ENCODE measurements around the gene SMARCD1.
"Not testable (repeated sequence)": the region's sequence is repeated elsewhere in the genome, so short reads cannot be mapped to it uniquely, and the experiment has no call there.

Gene SMARCD1

DNA sequence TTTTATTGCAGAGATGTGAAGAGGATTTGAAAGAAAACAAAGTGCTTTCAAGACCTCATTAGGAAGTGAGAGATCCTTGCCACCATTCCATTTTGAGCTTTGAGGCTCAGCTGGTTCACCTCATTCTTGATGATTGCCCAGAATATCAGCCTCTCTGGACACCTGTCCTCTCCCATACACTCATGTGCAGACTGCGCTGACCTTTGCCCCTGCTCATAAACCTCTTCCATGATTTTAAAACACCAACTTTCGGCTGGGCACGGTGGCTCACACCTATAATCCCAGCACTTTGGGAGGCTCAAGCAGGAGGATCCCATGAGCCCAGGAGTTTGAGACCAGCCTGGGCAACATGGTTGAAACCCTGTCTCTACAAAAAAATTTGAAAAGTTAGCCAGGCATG is 35.8 kb downstream of the SMARCD1 start:
- no peak overlapping the region for H3K4me2 ChIP-seq (ENCODE audit: low read length)
- H3K9ac ChIP-seq (ENCODE audit: low read depth, low read length) = no peak overlapping the region
- H3K27me3 ChIP-seq (ENCODE audit: control insufficient read depth, insufficient read depth, low read length) = no peaks in the 10 kb centered on the region
- H3K36me3 ChIP-seq (ENCODE audit: insufficient read depth, low read length) = peaks cover 34% of the 10 kb centered on the region
- no peaks in the 10 kb centered on the region for H3K4me1 ChIP-seq (ENCODE audit: control insufficient read depth, insufficient read depth, low read length)
- no peaks in the 10 kb centered on the region for H3K9me3 ChIP-seq (replicated peaks; ENCODE audit: low read length)
- H3K4me3 ChIP-seq (ENCODE audit: low read length) = no peak overlapping the region

DNA sequence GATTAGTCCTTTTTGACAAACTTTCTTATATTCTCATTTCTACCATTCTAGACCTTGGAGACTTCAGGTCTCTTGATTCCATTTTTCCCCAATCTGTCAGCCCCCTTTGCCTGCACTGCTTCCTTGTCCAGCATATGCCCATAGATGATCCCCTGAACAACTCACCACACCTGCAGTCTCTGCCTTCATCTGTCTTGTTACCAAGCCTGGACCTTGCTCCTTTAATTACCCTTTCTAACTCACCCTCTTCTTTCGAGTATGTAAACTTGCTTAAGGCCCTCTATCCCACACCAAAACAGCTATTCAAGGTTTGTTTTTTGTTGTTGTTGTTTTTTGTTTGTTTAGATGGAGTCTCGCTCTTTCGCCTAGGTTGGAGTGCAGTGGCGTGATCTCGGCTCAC is 36.5 kb downstream of the SMARCD1 start:
- Histone ChIP-seq H3K9ac (ENCODE audit: low read depth, low read length) (no peak overlapping the region), H3K36me3 (ENCODE audit: insufficient read depth, low read length) (peaks cover 33% of the 10 kb centered on the region), H3K27me3 (ENCODE audit: control insufficient read depth, insufficient read depth, low read length) (no peaks in the 10 kb centered on the region), H3K4me1 (ENCODE audit: control insufficient read depth, insufficient read depth, low read length) (no peaks in the 10 kb centered on the region), H3K4me2 (ENCODE audit: low read length) (no peak overlapping the region), H3K4me3 (ENCODE audit: low read length) (no peak overlapping the region), H3K9me3 (replicated peaks; ENCODE audit: low read length) (no peaks in the 10 kb centered on the region)

DNA sequence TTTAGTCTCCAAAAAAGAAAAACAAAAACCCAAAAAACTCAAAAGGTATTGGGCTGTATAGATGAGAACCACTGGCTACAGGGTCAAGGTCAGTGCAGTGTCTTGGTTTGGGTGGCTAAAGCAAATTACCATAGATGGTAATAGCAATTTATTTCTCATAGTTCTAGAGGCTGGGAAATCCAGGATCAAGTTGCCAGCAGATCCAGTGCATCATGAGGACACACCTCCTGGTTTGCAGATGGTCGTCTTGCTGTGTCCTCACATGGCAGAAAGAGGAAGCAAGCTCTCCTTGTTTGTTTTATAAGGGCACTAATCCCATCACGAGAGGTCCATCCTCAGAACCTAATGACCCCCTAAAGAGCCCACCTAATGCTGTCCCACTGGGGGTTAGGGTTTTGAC is 38.1 kb downstream of the SMARCD1 start:
- Histone ChIP-seq H3K9me3 (replicated peaks; ENCODE audit: low read length) (no peaks in the 10 kb centered on the region), H3K9ac (ENCODE audit: low read depth, low read length) (no peak overlapping the region), H3K4me1 (ENCODE audit: control insufficient read depth, insufficient read depth, low read length) (no peaks in the 10 kb centered on the region), H3K4me2 (ENCODE audit: low read length) (no peak overlapping the region), H3K4me3 (ENCODE audit: low read length) (no peak overlapping the region), H3K27me3 (ENCODE audit: control insufficient read depth, insufficient read depth, low read length) (no peaks in the 10 kb centered on the region), H3K36me3 (ENCODE audit: insufficient read depth, low read length) (peaks cover 46% of the 10 kb centered on the region)

DNA sequence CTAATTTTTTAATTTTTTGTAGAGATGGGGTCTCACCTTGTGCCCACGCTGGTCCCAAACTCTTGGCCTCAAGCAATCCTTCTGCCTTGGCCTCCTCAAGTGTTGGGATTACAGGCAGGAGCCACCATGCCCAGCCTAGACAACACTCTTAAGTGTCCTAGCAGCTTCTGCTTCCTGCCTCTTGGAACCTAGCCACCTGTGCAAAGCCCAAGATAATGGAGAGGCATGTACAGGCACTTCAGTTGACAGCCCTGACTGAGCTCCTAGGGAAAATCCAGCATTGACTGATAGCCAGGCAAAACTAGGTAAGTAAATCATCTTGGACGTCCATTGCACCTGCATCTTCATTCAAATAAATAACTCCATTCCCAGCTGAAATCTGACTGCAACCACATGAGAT is 42.4 kb downstream of the SMARCD1 start:
- H3K4me1 ChIP-seq (ENCODE audit: control insufficient read depth, insufficient read depth, low read length) = no peaks in the 10 kb centered on the region
- no peaks in the 10 kb centered on the region for H3K27me3 ChIP-seq (ENCODE audit: control insufficient read depth, insufficient read depth, low read length)
- H3K4me3 ChIP-seq (ENCODE audit: low read length) = no peak overlapping the region
- no peak overlapping the region for H3K4me2 ChIP-seq (ENCODE audit: low read length)
- peaks cover 50% of the 10 kb centered on the region for H3K36me3 ChIP-seq (ENCODE audit: insufficient read depth, low read length)
- no peaks in the 10 kb centered on the region for H3K9me3 ChIP-seq (replicated peaks; ENCODE audit: low read length)
- no peak overlapping the region for H3K9ac ChIP-seq (ENCODE audit: low read depth, low read length)

GRCh38 chr12:50129290-50129689 is 44.1 kb downstream of the SMARCD1 start:
- Histone ChIP-seq H3K36me3 (ENCODE audit: insufficient read depth, low read length) (peaks cover 60% of the 10 kb centered on the region), H3K27me3 (ENCODE audit: control insufficient read depth, insufficient read depth, low read length) (no peaks in the 10 kb centered on the region), H3K9me3 (replicated peaks; ENCODE audit: low read length) (no peaks in the 10 kb centered on the region), H3K4me3 (ENCODE audit: low read length) (no peak overlapping the region), H3K4me2 (ENCODE audit: low read length) (no peak overlapping the region), H3K4me1 (ENCODE audit: control insufficient read depth, insufficient read depth, low read length) (no peaks in the 10 kb centered on the region), H3K9ac (ENCODE audit: low read depth, low read length) (no peak overlapping the region)

DNA sequence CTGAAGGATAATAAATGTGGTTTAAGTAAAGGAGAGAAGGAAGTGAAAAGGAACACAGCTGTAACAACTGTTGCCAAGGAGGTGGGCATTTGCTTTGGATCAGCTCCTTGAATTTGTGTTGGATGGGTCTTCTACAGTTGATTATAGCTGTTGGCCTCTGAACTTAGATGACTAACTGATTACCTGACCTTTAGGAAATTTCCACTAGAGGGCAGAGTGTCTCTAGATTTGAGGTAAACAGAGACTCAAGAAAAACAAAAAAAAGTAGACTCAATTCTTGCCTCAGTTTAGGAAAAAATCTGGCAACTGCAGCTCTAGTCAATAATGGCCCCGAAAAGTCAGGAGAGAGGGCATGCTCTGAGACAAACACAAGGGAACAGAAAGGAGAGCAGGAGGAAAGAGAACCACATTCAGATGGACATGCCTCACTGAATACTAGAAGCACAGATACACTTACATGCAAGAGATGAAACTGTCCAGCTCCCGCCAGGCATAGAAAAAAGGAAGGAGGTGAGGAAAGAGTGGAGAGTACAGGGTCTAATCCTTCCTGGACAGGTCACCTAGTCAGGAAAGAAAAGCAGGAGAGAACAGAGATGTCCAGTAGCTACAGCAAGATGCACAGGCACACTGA is 47.5 kb downstream of the SMARCD1 start:
- Histone ChIP-seq H3K4me1 (ENCODE audit: control insufficient read depth, insufficient read depth, low read length) (peaks cover 5% of the 10 kb centered on the region), H3K4me2 (ENCODE audit: low read length) (no peak overlapping the region), H3K9ac (ENCODE audit: low read depth, low read length) (no peak overlapping the region), H3K9me3 (replicated peaks; ENCODE audit: low read length) (no peaks in the 10 kb centered on the region), H3K4me3 (ENCODE audit: low read length) (no peak overlapping the region), H3K36me3 (ENCODE audit: insufficient read depth, low read length) (peaks cover 67% of the 10 kb centered on the region), H3K27me3 (ENCODE audit: control insufficient read depth, insufficient read depth, low read length) (no peaks in the 10 kb centered on the region)

- H3K36me3 ChIP-seq (ENCODE audit: insufficient read depth, low read length) = peaks cover 45% of the 10 kb centered on the region
Measured at GRCh38 chr12:50142993-50143392, 57.9 kb downstream of the SMARCD1 start.

DNA sequence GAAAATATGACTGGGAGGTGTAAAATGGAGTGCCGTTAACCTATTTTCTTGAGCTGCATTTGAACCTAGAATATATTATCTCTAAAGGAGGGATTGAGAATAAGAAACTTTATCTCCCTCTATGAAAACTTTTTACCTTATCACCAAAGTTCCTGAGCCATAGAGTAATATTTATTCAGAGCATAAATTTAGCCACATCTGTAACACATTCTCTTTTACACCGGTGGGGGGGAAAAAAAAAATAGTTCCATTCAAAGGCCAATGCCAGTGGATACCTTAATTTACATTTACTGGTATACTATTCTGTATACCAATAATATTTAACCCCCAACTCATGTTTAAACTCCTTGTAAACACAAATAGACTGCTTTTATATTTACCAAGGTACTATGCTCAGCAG is 60.3 kb downstream of the SMARCD1 start:
- no peak overlapping the region for H3K4me3 ChIP-seq (ENCODE audit: low read length)
- no peaks in the 10 kb centered on the region for H3K4me1 ChIP-seq (ENCODE audit: control insufficient read depth, insufficient read depth, low read length)
- H3K4me2 ChIP-seq (ENCODE audit: low read length) = no peak overlapping the region
- H3K27me3 ChIP-seq (ENCODE audit: control insufficient read depth, insufficient read depth, low read length) = no peaks in the 10 kb centered on the region
- no peak overlapping the region for H3K9ac ChIP-seq (ENCODE audit: low read depth, low read length)
- H3K36me3 ChIP-seq (ENCODE audit: insufficient read depth, low read length) = peaks cover 23% of the 10 kb centered on the region
- H3K9me3 ChIP-seq (replicated peaks; ENCODE audit: low read length) = no peaks in the 10 kb centered on the region

More at GRCh38 chr12:50142993-50143392, 57.9 kb downstream of the SMARCD1 start:
- Histone ChIP-seq H3K4me1 (ENCODE audit: control insufficient read depth, insufficient read depth, low read length) (no peaks in the 10 kb centered on the region), H3K9me3 (replicated peaks; ENCODE audit: low read length) (no peaks in the 10 kb centered on the region), H3K4me2 (ENCODE audit: low read length) (no peak overlapping the region), H3K9ac (ENCODE audit: low read depth, low read length) (no peak overlapping the region), H3K27me3 (ENCODE audit: control insufficient read depth, insufficient read depth, low read length) (no peaks in the 10 kb centered on the region), H3K4me3 (ENCODE audit: low read length) (no peak overlapping the region)

- no peaks in the 10 kb centered on the region for H3K4me1 ChIP-seq (ENCODE audit: control insufficient read depth, insufficient read depth, low read length)
- no peaks in the 10 kb centered on the region for H3K27me3 ChIP-seq (ENCODE audit: control insufficient read depth, insufficient read depth, low read length)
- peaks cover 13% of the 10 kb centered on the region for H3K36me3 ChIP-seq (ENCODE audit: insufficient read depth, low read length)
- no peaks in the 10 kb centered on the region for H3K9me3 ChIP-seq (replicated peaks; ENCODE audit: low read length)
- no peak overlapping the region for H3K9ac ChIP-seq (ENCODE audit: low read depth, low read length)
- no peak overlapping the region for H3K4me2 ChIP-seq (ENCODE audit: low read length)
- no peak overlapping the region for H3K4me3 ChIP-seq (ENCODE audit: low read length)
Measured at GRCh38 chr12:50147281-50147680, 62.1 kb downstream of the SMARCD1 start.

DNA sequence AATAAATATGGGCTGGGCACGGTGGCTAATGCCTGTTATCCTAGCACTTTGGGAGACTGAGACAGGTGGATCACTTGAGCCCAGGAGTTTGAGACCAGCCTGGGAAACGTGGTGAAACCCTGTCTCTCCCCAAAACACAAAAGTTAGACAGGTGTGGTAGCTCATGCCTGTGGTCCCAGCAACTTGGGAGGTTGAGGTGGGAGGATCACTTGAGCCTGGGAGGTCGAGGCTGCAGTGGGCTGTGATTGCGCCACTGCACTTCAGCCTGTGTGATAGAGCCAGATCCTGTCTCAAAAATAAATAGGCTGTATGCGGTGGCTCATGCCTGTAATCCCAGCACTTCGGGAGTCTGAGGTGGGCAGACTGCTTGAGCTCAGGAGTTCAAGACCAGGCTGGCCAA is 62.9 kb downstream of the SMARCD1 start:
- H3K36me3 ChIP-seq (ENCODE audit: insufficient read depth, low read length); H3K4me2 ChIP-seq (ENCODE audit: low read length); H3K9me3 ChIP-seq (replicated peaks; ENCODE audit: low read length); H3K4me3 ChIP-seq (ENCODE audit: low read length); H3K27me3 ChIP-seq (ENCODE audit: control insufficient read depth, insufficient read depth, low read length); H3K4me1 ChIP-seq (ENCODE audit: control insufficient read depth, insufficient read depth, low read length); H3K9ac ChIP-seq (ENCODE audit: low read depth, low read length): not testable (repeated sequence)

DNA sequence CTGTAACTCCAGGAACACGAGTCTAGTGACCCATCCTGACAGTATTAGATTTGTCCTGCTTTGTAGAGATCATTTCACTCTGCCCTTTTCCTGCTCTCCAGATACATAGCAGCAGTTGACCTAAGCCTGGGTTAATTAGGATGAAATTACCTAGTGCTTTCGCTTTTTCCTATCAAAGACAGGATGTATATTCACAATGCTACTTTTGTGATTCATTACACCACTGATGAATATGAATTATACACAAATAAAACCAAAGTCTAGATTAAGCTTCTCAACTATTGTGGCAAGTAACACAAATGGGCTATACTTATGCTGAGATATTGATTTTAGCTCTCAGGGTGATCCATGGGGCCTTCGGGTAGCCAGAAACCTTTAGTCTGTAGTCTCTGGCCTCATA is 64.2 kb downstream of the SMARCD1 start:
- Histone ChIP-seq H3K9ac (ENCODE audit: low read depth, low read length) (no peak overlapping the region), H3K4me2 (ENCODE audit: low read length) (no peak overlapping the region), H3K4me3 (ENCODE audit: low read length) (no peak overlapping the region), H3K4me1 (ENCODE audit: control insufficient read depth, insufficient read depth, low read length) (no peaks in the 10 kb centered on the region), H3K27me3 (ENCODE audit: control insufficient read depth, insufficient read depth, low read length) (no peaks in the 10 kb centered on the region), H3K9me3 (replicated peaks; ENCODE audit: low read length) (no peaks in the 10 kb centered on the region), H3K36me3 (ENCODE audit: insufficient read depth, low read length) (peaks cover 2% of the 10 kb centered on the region)

Measured in skeletal muscle satellite cell (primary cell).